Natural killer cell treated with Interleukin-12 subunit alpha and Interleukin-12 subunit beta and Interleukin-15 and Interleukin-18, amount 100 ng/mL, for 72 hours (primary cell): Measurements from ENCODE around the gene HHIP. TPM values are rescaled to one million over a fixed set of nuclear protein-coding genes. Genes with fewer than 3 reads are reported as not detected.
"Not testable (repeated sequence)": the region's sequence is repeated elsewhere in the genome, so short reads cannot be mapped to it uniquely, and the experiment has no call there.

ENCODE experiments used
- ATAC-seq, 2 donors: fragments of 150-1000 bp; cut with Tn5 transposase in 1 of 2; sonication (Bioruptor Pico), chemical (Tn5 transposase) in 1 of 2; 2 replicates each; pipeline ENCODE4 v1.10.0; 2021
- DNase-seq: peaks from one replicate; pipeline ENCODE4 v3.0.0; 2022; ENCODE audit warnings: low spot score
- H3K27ac Mint-ChIP-seq, 2 donors: 1 replicate in 1 of 2; 2 replicates in 1 of 2; pipeline ENCODE4 v1.8.0; 2022; ENCODE audit warnings: mixed read lengths in 2 of 2, mild to moderate bottlenecking in 1 of 2, moderate library complexity in 1 of 2
- H3K27me3 Mint-ChIP-seq, 2 donors: 1 replicate in 1 of 2; 2 replicates in 1 of 2; pipeline ENCODE4 v1.8.0; 2022; ENCODE audit warnings: mixed read lengths in 2 of 2
- H3K36me3 Mint-ChIP-seq: one replicate; pipeline ENCODE4 v1.8.0; 2022; ENCODE audit warnings: mixed read lengths
- H3K4me1 Mint-ChIP-seq, 2 donors: 1 replicate in 1 of 2; 2 replicates in 1 of 2; pipeline ENCODE4 v1.8.0; 2022; ENCODE audit warnings: low read depth in 2 of 2, mixed read lengths in 2 of 2, mild to moderate bottlenecking in 1 of 2
- H3K4me3 Mint-ChIP-seq: one replicate; pipeline ENCODE4 v1.8.0; 2022; ENCODE audit warnings: mixed read lengths
- H3K9me3 Mint-ChIP-seq: 2 replicates; pipeline ENCODE4 v1.8.0; 2022; ENCODE audit warnings: mixed read lengths
- total RNA-seq, 2 donors: library from RNA; stranded (reverse); gene quantifications; one replicate each; pipeline ENCODE4 v1.2.3, GENCODE V29; 2022

Gene HHIP
- total RNA-seq, 2 donors from 2014 or later, result not detected

- Mint-ChIP-seq H3K27ac (no peak overlapping the region), H3K27me3 (no peaks in the 10 kb centered on the region), H3K36me3 (no peaks in the 10 kb centered on the region), H3K4me3 (no peak overlapping the region), H3K9me3 (no peaks in the 10 kb centered on the region), H3K4me1 (no peaks in the 10 kb centered on the region)
- DNase-seq (no peak), ATAC-seq (no peak)
Measured at GRCh38 chr4:144729175-144729574, 83.2 kb downstream of the HHIP start.

GRCh38 chr4:144732584-144733428 lies 86.8 kb downstream of the HHIP start:
- no peaks in the 10 kb centered on the region for H3K9me3 Mint-ChIP-seq
- no peak for ATAC-seq
- DNase-seq, result no peak
- H3K27ac Mint-ChIP-seq, result no peak overlapping the region
- no peaks in the 10 kb centered on the region for H3K27me3 Mint-ChIP-seq
- no peak overlapping the region for H3K4me3 Mint-ChIP-seq
- no peaks in the 10 kb centered on the region for H3K36me3 Mint-ChIP-seq
- H3K4me1 Mint-ChIP-seq, result no peaks in the 10 kb centered on the region

- H3K4me1 Mint-ChIP-seq, result no peaks in the 10 kb centered on the region
- H3K9me3 Mint-ChIP-seq, result no peaks in the 10 kb centered on the region
- DNase-seq (no peak), ATAC-seq (no peak)
- H3K27ac Mint-ChIP-seq, result no peak overlapping the region
- no peak overlapping the region for H3K4me3 Mint-ChIP-seq
- H3K27me3 Mint-ChIP-seq, result no peaks in the 10 kb centered on the region
- H3K36me3 Mint-ChIP-seq, result no peaks in the 10 kb centered on the region
Measured at GRCh38 chr4:144733566-144733965, 87.6 kb downstream of the HHIP start.

- ATAC-seq, result no peak
- Mint-ChIP-seq H3K4me3 (no peak overlapping the region), H3K27me3 (no peaks in the 10 kb centered on the region), H3K4me1 (no peaks in the 10 kb centered on the region), H3K36me3 (no peaks in the 10 kb centered on the region), H3K27ac (no peak overlapping the region), H3K9me3 (no peaks in the 10 kb centered on the region)
- DNase-seq, result no peak
Measured at GRCh38 chr4:144734522-144734921, 88.6 kb downstream of the HHIP start.

GRCh38 chr4:144738649-144739048 lies 92.7 kb downstream of the HHIP start:
- Mint-ChIP-seq H3K9me3 (no peaks in the 10 kb centered on the region), H3K27ac (no peak overlapping the region), H3K4me1 (no peaks in the 10 kb centered on the region), H3K36me3 (no peaks in the 10 kb centered on the region), H3K4me3 (no peak overlapping the region), H3K27me3 (no peaks in the 10 kb centered on the region)
- no peak for ATAC-seq
- no peak for DNase-seq

GRCh38 chr4:144739511-144740033 lies 93.6 kb downstream of the HHIP start:
- Mint-ChIP-seq H3K36me3 (no peaks in the 10 kb centered on the region), H3K4me1 (no peaks in the 10 kb centered on the region), H3K4me3 (no peak overlapping the region), H3K9me3 (no peaks in the 10 kb centered on the region), H3K27ac (no peak overlapping the region), H3K27me3 (no peaks in the 10 kb centered on the region)
- ATAC-seq (no peak), DNase-seq (no peak)

- Mint-ChIP-seq H3K9me3 (no peaks in the 10 kb centered on the region), H3K27me3 (no peaks in the 10 kb centered on the region), H3K4me3 (no peak overlapping the region), H3K4me1 (no peaks in the 10 kb centered on the region), H3K36me3 (no peaks in the 10 kb centered on the region), H3K27ac (no peak overlapping the region)
- DNase-seq (no peak), ATAC-seq (no peak)
Measured at GRCh38 chr4:144740316-144740715, 94.4 kb downstream of the HHIP start.

GRCh38 chr4:144748814-144749555 lies 103.0 kb downstream of the HHIP start:
- no peak overlapping the region for H3K27ac Mint-ChIP-seq
- no peak for ATAC-seq
- H3K36me3 Mint-ChIP-seq, result no peaks in the 10 kb centered on the region
- no peak overlapping the region for H3K4me3 Mint-ChIP-seq
- H3K9me3 Mint-ChIP-seq, result no peaks in the 10 kb centered on the region
- DNase-seq, result no peak
- H3K27me3 Mint-ChIP-seq, result no peaks in the 10 kb centered on the region
- no peaks in the 10 kb centered on the region for H3K4me1 Mint-ChIP-seq

GRCh38 chr4:144750348-144750747 lies 104.4 kb downstream of the HHIP start:
- DNase-seq (no peak), ATAC-seq (no peak)
- H3K4me1 Mint-ChIP-seq, result no peaks in the 10 kb centered on the region
- H3K27me3 Mint-ChIP-seq, result no peaks in the 10 kb centered on the region
- H3K4me3 Mint-ChIP-seq, result no peak overlapping the region
- H3K36me3 Mint-ChIP-seq, result no peaks in the 10 kb centered on the region
- no peaks in the 10 kb centered on the region for H3K9me3 Mint-ChIP-seq
- H3K27ac Mint-ChIP-seq, result no peak overlapping the region

- H3K36me3 Mint-ChIP-seq, result peaks cover 4% of the 10 kb centered on the region
- no peak overlapping the region for H3K4me3 Mint-ChIP-seq
- ATAC-seq (no peak), DNase-seq (no peak)
- no peaks in the 10 kb centered on the region for H3K9me3 Mint-ChIP-seq
- no peaks in the 10 kb centered on the region for H3K4me1 Mint-ChIP-seq
- no peak overlapping the region for H3K27ac Mint-ChIP-seq
- no peaks in the 10 kb centered on the region for H3K27me3 Mint-ChIP-seq
Measured at GRCh38 chr4:144754562-144755410, 108.8 kb downstream of the HHIP start.

GRCh38 chr4:144757969-144758368 lies 112.0 kb downstream of the HHIP start:
- H3K9me3 Mint-ChIP-seq, result peaks cover 3% of the 10 kb centered on the region
- H3K4me1 Mint-ChIP-seq, result no peaks in the 10 kb centered on the region
- no peak overlapping the region for H3K4me3 Mint-ChIP-seq
- peaks cover 4% of the 10 kb centered on the region for H3K36me3 Mint-ChIP-seq
- H3K27ac Mint-ChIP-seq, result no peak overlapping the region
- DNase-seq (no peak), ATAC-seq (no peak)
- H3K27me3 Mint-ChIP-seq, result no peaks in the 10 kb centered on the region

GRCh38 chr4:144768809-144769208 lies 122.9 kb downstream of the HHIP start:
- not testable (repeated sequence) for H3K4me3 Mint-ChIP-seq, DNase-seq, H3K4me1 Mint-ChIP-seq, H3K36me3 Mint-ChIP-seq, H3K27ac Mint-ChIP-seq, H3K27me3 Mint-ChIP-seq, H3K9me3 Mint-ChIP-seq, ATAC-seq

- ATAC-seq (no peak), DNase-seq (no peak)
- no peak overlapping the region for H3K27ac Mint-ChIP-seq
- peaks cover 3 to 9% of the 10 kb centered on the region in 2 donors for H3K27me3 Mint-ChIP-seq
- no peaks in the 10 kb centered on the region for H3K36me3 Mint-ChIP-seq
- H3K4me1 Mint-ChIP-seq, result no peaks in the 10 kb centered on the region
- peaks cover 4% of the 10 kb centered on the region for H3K9me3 Mint-ChIP-seq
- no peak overlapping the region for H3K4me3 Mint-ChIP-seq
Measured at GRCh38 chr4:144778364-144778763, 132.4 kb downstream of the HHIP start.
